Retinal pigment epithelial cell (primary cell): Measurements from ENCODE around the gene FAM3C.

Experiments used
- DNase-seq: peaks from one replicate; pipeline ENCODE4 v3.0.0-alpha.2; 2010; ENCODE audit warnings: low read depth
- H3K4me3 ChIP-seq: 2 replicates; pipeline ENCODE4 v1.5.1; 2011; ENCODE audit warnings: mild to moderate bottlenecking, low read length, control low read depth, moderate library complexity
- CTCF ChIP-seq: conservative IDR thresholded peaks from 2 replicates; pipeline ENCODE4 v1.5.1; 2011; ENCODE audit warnings: low read depth, low read length, control low read depth, inconsistent platforms

Gene FAM3C

DNA sequence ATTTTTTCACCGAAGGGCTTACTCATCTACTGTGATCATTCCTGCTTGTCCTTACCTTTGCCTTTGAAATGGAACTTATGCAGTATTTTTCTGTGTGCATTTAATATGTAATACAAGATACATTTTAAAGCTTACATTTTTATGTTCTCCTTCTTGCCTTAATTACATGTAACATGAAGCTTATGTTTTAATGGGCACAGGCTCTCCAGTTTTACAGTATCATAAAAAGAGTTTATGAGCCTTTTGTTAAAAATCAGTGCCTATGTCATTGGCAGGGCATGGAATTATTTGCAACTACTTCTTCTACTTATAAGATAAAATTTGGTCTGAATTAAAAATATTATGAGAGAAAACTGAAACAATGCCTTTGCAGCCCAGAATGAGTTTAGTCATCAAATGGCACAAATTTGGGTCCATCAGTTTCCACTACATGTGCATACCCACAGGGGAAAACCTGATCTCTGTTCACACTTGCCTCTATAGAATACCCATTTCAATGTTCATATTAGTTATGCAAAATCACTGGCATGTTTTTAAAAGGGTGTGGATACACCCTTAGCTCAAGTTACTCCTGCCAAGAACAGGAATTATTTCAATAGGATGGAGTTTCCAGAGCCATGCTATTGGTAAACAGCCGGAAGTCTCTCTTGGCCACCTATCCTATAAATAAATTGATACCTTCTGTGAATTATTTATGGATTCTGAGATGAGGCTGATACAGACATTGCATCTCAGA is 95.3 kb downstream of the FAM3C start:
- H3K4me3 ChIP-seq, result no peak overlapping the region
- no peak for TF ChIP-seq CTCF
- no peak for DNase-seq
